ENCODE measurements around the gene PPARD. TPM values are rescaled to one million over a fixed set of nuclear protein-coding genes. Genes with fewer than 3 reads are reported as not detected.

PPARD gene
- total and polyA plus RNA-seq, 2 of the 13 experiments (the other 11 are each of a cell fraction or from before 2014, with no cell fraction given): 6.1 to 13.3 TPM

GRCh38 chr6:35474942-35475570, 132.7 kb downstream of the PPARD start:
- no peaks in the 10 kb centered on the region for H3K9me3 ChIP-seq (ENCODE audit: low read length)
- DNase-seq (ENCODE audit: low spot score) (no peak), FAIRE-seq (no peak), ATAC-seq (peak; percentile 8)
- in situ Hi-C loops (cut with HindIII; ENCODE audit: extremely low pct_ligation_motif_present, low pct_unique_long_range_greater_than_20kb): no loop called here
- TF ChIP-seq POLR2AphosphoS2 (IDR thresholded peaks at IDR 0.05; ENCODE audit: low read depth, low read length): peak; percentile 9; the same call in 1 of the 2 replicates
- TF ChIP-seq PCBP1 (IDR thresholded peaks at IDR 0.05; ENCODE audit: borderline replicate concordance, low read depth, low read length): 0 out of 2 replicates have a peak, but pooled peaks have one; percentile 7
- no peak for TF ChIP-seq NAIF1 (CRISPR knock-in tag; IDR thresholded peaks at IDR 0.05; ENCODE audit: borderline replicate concordance)
- no peak overlapping the region for H3K9ac ChIP-seq (ENCODE audit: insufficient read depth, low read depth, low read length)
- H3K27me3 ChIP-seq (ENCODE audit: control insufficient read depth in 1 of 2, insufficient read depth in 2 of 2, low read length in 2 of 2): no peaks in the 10 kb centered on the region
- ChIA-PET POLR2A (interaction anchor here (9.7 kb wide), 1 partner anchor 22 kb away, joined by 88 read pairs; the partner anchor contains the start of gene TEAD3), CTCF (ENCODE audit: low intra/inter-chr PET ratio, low total read pairs) (no interaction called here)
- H3K4me3 ChIP-seq (replicated peaks in 1 of 3; ENCODE audit: insufficient read depth in 1 of 3, low read depth in 2 of 3, low read length in 3 of 3): no peak overlapping the region
- WGBS (ENCODE audit: low lambda C conversion rate): 98% methylated on average over 17 of the region's 20 CpGs
- no peak overlapping the region for H3K4me2 ChIP-seq (ENCODE audit: low read depth, low read length)
- no peak overlapping the region for H2AFZ ChIP-seq (ENCODE audit: low read length)
- BruUV-seq (replicated peaks): TSS peak; percentile 22
- H3K27ac ChIP-seq (ENCODE audit: extremely low read length, insufficient read depth, low read length): no peak overlapping the region
- H4K20me1 ChIP-seq (ENCODE audit: insufficient read depth, low read length): peaks cover 36% of the 10 kb centered on the region
- intact Hi-C loops (cut with micrococcal nuclease; ENCODE audit: unreplicated experiment): no loop called here
- peaks cover 8 to 33% of the 10 kb centered on the region in 2 experiments for H3K36me3 ChIP-seq (replicated peaks in 1 of 2; ENCODE audit: control insufficient read depth in 1 of 2, insufficient read depth in 2 of 2, low read length in 2 of 2)
- H3K79me2 ChIP-seq (ENCODE audit: insufficient read depth, low read length): peaks cover 11% of the 10 kb centered on the region
- H3K4me1 ChIP-seq (ENCODE audit: insufficient read depth, low read length): peaks cover 46% of the 10 kb centered on the region

- 100% methylated on average over 2 of the region's 4 CpGs for WGBS (ENCODE audit: low lambda C conversion rate)
- ATAC-seq: peak; percentile 8
- Histone ChIP-seq H2AFZ (ENCODE audit: low read length) (no peak overlapping the region), H3K27ac (ENCODE audit: extremely low read length, insufficient read depth, low read length) (no peak overlapping the region), H3K9ac (ENCODE audit: insufficient read depth, low read depth, low read length) (no peak overlapping the region), H3K27me3 (ENCODE audit: control insufficient read depth in 1 of 2, insufficient read depth in 2 of 2, low read length in 2 of 2) (no peaks in the 10 kb centered on the region), H3K4me2 (ENCODE audit: low read depth, low read length) (no peak overlapping the region), H3K4me1 (ENCODE audit: insufficient read depth, low read length) (peaks cover 41% of the 10 kb centered on the region), H4K20me1 (ENCODE audit: insufficient read depth, low read length) (peaks cover 31% of the 10 kb centered on the region), H3K9me3 (ENCODE audit: low read length) (no peaks in the 10 kb centered on the region), H3K36me3 (replicated peaks in 1 of 2; ENCODE audit: control insufficient read depth in 1 of 2, insufficient read depth in 2 of 2, low read length in 2 of 2) (peaks cover 9 to 31% of the 10 kb centered on the region in 2 experiments), H3K79me2 (ENCODE audit: insufficient read depth, low read length) (peaks cover 6% of the 10 kb centered on the region), H3K4me3 (replicated peaks in 1 of 3; ENCODE audit: insufficient read depth in 1 of 3, low read depth in 2 of 3, low read length in 3 of 3) (no peak overlapping the region)
- FAIRE-seq: no peak
- in situ Hi-C loops (cut with HindIII; ENCODE audit: extremely low pct_ligation_motif_present, low pct_unique_long_range_greater_than_20kb): no loop called here
- BruUV-seq (replicated peaks): no TSS peak
- no peak for DNase-seq (ENCODE audit: low spot score)
- POLR2A ChIA-PET: interaction anchor here (9.7 kb wide), 1 partner anchor 22 kb away, joined by 88 read pairs; the partner anchor contains the start of gene TEAD3
- CTCF ChIA-PET (ENCODE audit: low intra/inter-chr PET ratio, low total read pairs): no interaction called here
- TF ChIP-seq POLR2G (IDR thresholded peaks at IDR 0.05; ENCODE audit: low read depth, low read length) (peak; percentile 52; the same call in 1 of the 2 replicates), PATZ1 (CRISPR knock-in tag; IDR thresholded peaks at IDR 0.05) (no peak), ATF7 (IDR thresholded peaks at IDR 0.05) (no peak), ATF7 (CRISPR knock-in tag; IDR thresholded peaks at IDR 0.05) (no peak), ZNF382 (CRISPR knock-in tag; IDR thresholded peaks at IDR 0.05; ENCODE audit: borderline replicate concordance) (no peak)
- intact Hi-C loops (cut with micrococcal nuclease; ENCODE audit: unreplicated experiment): no loop called here
Observed at GRCh38 chr6:35475573-35475972, 133.2 kb downstream of the PPARD start.

All from HepG2 (cell line).